GOT3 (cell line): ENCODE data around the gene KLF16.
"Not testable (repeated sequence)": the region's sequence is repeated elsewhere in the genome, so short reads cannot be mapped to it uniquely, and the experiment has no call there.

Source experiments
- DNase-seq: peaks from one replicate; lab custom pipeline; 2025; ENCODE audit warnings: mixed read lengths; lab: John Stamatoyannopoulos, UW

The KLF16 gene

GRCh38 chr19:1863328-1863637, at the start of gene KLF16:
KLF16 (minus strand) TSS chr19:1863579; CDS start chr19:1863497, 82 bp downstream.
- no peak for DNase-seq

- no peak for DNase-seq
Observed at GRCh38 chr19:1912760-1913505, 49.6 kb upstream of the KLF16 start.

GRCh38 chr19:1911995-1912394, 48.6 kb upstream of the KLF16 start:
- no peak for DNase-seq

- DNase-seq: no peak
Observed at GRCh38 chr19:1911098-1911497, 47.7 kb upstream of the KLF16 start.

GRCh38 chr19:1910177-1910576, 46.8 kb upstream of the KLF16 start:
- DNase-seq: no peak

GRCh38 chr19:1909761-1910080, 46.3 kb upstream of the KLF16 start:
- no peak for DNase-seq

GRCh38 chr19:1908364-1908678, 44.9 kb upstream of the KLF16 start:
- no peak for DNase-seq

- DNase-seq: no peak
Observed at GRCh38 chr19:1907563-1908363, 44.4 kb upstream of the KLF16 start.

GRCh38 chr19:1906985-1907562, 43.7 kb upstream of the KLF16 start:
- no peak for DNase-seq

- DNase-seq: no peak
Observed at GRCh38 chr19:1905863-1906375, 42.5 kb upstream of the KLF16 start.

- DNase-seq: peak; percentile 93
Observed at GRCh38 chr19:1905110-1905862, 41.9 kb upstream of the KLF16 start, which contains the start of the genes ADAT3 and SCAMP4. ADAT3 (plus strand) TSS chr19:1905399; CDS start chr19:1912048, 6,649 bp downstream. SCAMP4 (plus strand) TSS chr19:1905399; CDS start chr19:1915020, 9,621 bp downstream.

- DNase-seq: no peak
Observed at GRCh38 chr19:1904860-1905109, 41.4 kb upstream of the KLF16 start.

GRCh38 chr19:1902923-1903322, 39.5 kb upstream of the KLF16 start:
- no peak for DNase-seq

- no peak for DNase-seq
Observed at GRCh38 chr19:1901940-1902404, 38.6 kb upstream of the KLF16 start.

GRCh38 chr19:1896508-1896907, 33.1 kb upstream of the KLF16 start:
- no peak for DNase-seq

- DNase-seq: no peak
Observed at GRCh38 chr19:1893791-1894190, 30.4 kb upstream of the KLF16 start.

- no peak for DNase-seq
Observed at GRCh38 chr19:1889907-1890306, 26.5 kb upstream of the KLF16 start.

GRCh38 chr19:1888385-1888784, 25.0 kb upstream of the KLF16 start:
- DNase-seq: no peak

- not testable (repeated sequence) for DNase-seq
Observed at GRCh38 chr19:1886360-1886759, 23.0 kb upstream of the KLF16 start.

GRCh38 chr19:1885398-1886119, 22.2 kb upstream of the KLF16 start, which contains the start of gene ABHD17A:
ABHD17A (minus strand) TSS chr19:1885496; CDS start chr19:1881566, 3,930 bp downstream.
- peak; percentile 68 for DNase-seq

GRCh38 chr19:1884719-1885334, 21.4 kb upstream of the KLF16 start:
- DNase-seq: no peak
